22Rv1 (cell line): ENCODE data around the gene NMU.

Experiments
- CTCF ChIP-seq: fragments of 450-650 bp; IDR thresholded peaks from 2 replicates; pipeline ENCODE4 v1.5.1; 2017; ENCODE audit warnings: mild to moderate bottlenecking
- ZFX ChIP-seq: fragments of 450-650 bp; IDR thresholded peaks from 2 replicates; pipeline ENCODE4 v1.6.1; 2017; ENCODE audit warnings: antibody characterized with exemption, borderline replicate concordance

GRCh38 chr4:55553441-55554201 is 82.5 kb downstream of the NMU start:
- TF ChIP-seq CTCF (no peak), ZFX (no peak)
